ENCODE data around the gene FGFR3.

FGFR3 gene

GRCh38 chr4:1815096-1815996 lies 22.3 kb downstream of the FGFR3 start:
- TF ChIP-seq CTCF (IDR thresholded peaks at IDR 0.05), result no peak

- TF ChIP-seq CTCF (IDR thresholded peaks at IDR 0.05), result no peak
These were observed 23.1 kb downstream of the FGFR3 start for GRCh38 chr4:1815997-1816860.

- TF ChIP-seq CTCF (IDR thresholded peaks at IDR 0.05), result no peak
These were observed 26.2 kb downstream of the FGFR3 start for GRCh38 chr4:1819284-1819683.

GRCh38 chr4:1819816-1820215 lies 26.7 kb downstream of the FGFR3 start:
- no peak for TF ChIP-seq CTCF (IDR thresholded peaks at IDR 0.05)

- no peak for TF ChIP-seq CTCF (IDR thresholded peaks at IDR 0.05)
These were observed 28.8 kb downstream of the FGFR3 start for GRCh38 chr4:1821679-1822567.

GRCh38 chr4:1822568-1823544 lies 29.8 kb downstream of the FGFR3 start:
- TF ChIP-seq CTCF (IDR thresholded peaks at IDR 0.05), result no peak

Data from LNCAP (cell line).